Transverse colon (tissue), 4 donors: ENCODE results near the gene SMYD3.

Experiments used
- EP300 ChIP-seq: sonication (generic); formaldehyde crosslinking; IDR thresholded peaks from one replicate; pipeline ENCODE4 v1.6.1; 2017; ENCODE audit warnings: antibody characterized with exemption, low read depth
- POLR2A ChIP-seq: fragments of 450-650 bp; IDR thresholded peaks from one replicate; pipeline ENCODE4 v1.6.1; 2016; ENCODE audit warnings: antibody characterized with exemption, mild to moderate bottlenecking, moderate library complexity
- POLR2AphosphoS5 ChIP-seq, 3 donors: sonication (generic); formaldehyde crosslinking; IDR thresholded peaks; one replicate each; pipeline ENCODE4 v1.6.1; 2016; ENCODE audit warnings: antibody characterized with exemption in 3 of 3
- TF ChIP-seq, protein P1 (sequence below), 5 experiments: fragments of 200-600 bp in 3 of 5; fragments of 450-650 bp in 2 of 5; sonication (generic) in 3 of 5; IDR thresholded peaks; 1 replicate in 2 of 5; 2 replicates in 3 of 5; pipeline ENCODE4 v1.5.1; 2016 to 2017; ENCODE audit warnings: antibody characterized with exemption in 5 of 5, inconsistent platforms in 3 of 5, mild to moderate bottlenecking in 2 of 5, moderate library complexity in 1 of 5

DNA sequence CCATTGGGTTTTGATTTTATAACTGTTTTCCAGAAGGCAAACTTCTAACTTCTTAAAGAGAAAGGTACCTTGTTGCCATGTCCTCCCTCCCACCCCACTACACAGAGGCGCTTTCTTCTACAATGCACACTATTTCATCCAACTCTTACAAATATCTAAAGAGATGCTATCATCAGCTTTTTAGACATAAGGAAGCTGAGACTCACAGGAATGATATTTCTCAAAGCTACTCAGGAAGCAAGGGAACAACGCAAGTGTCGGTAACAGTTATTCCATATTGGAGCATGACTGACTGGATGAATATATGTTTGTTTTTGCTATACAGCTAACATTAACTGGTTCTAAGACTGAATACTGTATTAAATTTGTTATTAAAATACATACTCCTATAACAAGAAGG is 318.0 kb downstream of the SMYD3 start:
- TF ChIP-seq, protein P1, sequence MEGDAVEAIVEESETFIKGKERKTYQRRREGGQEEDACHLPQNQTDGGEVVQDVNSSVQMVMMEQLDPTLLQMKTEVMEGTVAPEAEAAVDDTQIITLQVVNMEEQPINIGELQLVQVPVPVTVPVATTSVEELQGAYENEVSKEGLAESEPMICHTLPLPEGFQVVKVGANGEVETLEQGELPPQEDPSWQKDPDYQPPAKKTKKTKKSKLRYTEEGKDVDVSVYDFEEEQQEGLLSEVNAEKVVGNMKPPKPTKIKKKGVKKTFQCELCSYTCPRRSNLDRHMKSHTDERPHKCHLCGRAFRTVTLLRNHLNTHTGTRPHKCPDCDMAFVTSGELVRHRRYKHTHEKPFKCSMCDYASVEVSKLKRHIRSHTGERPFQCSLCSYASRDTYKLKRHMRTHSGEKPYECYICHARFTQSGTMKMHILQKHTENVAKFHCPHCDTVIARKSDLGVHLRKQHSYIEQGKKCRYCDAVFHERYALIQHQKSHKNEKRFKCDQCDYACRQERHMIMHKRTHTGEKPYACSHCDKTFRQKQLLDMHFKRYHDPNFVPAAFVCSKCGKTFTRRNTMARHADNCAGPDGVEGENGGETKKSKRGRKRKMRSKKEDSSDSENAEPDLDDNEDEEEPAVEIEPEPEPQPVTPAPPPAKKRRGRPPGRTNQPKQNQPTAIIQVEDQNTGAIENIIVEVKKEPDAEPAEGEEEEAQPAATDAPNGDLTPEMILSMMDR (IDR thresholded peaks at IDR 0.05), result no peak
- TF ChIP-seq POLR2A (no peak), EP300 (no peak), POLR2AphosphoS5 (IDR thresholded peaks at IDR 0.05) (no peak)
